SH-SY5Y (cell line): Measurements from ENCODE around the gene CELF2.

Source experiments
- GATA2 ChIP-seq: IDR thresholded peaks from 2 replicates; pipeline ENCODE4 v1.6.1; 2011; ENCODE audit warnings: mild to moderate bottlenecking, low read depth, low read length
- GATA3 ChIP-seq: IDR thresholded peaks from 2 replicates; pipeline ENCODE4 v1.6.1; 2011; ENCODE audit warnings: low read depth, mild to moderate bottlenecking, low read length, moderate library complexity

DNA sequence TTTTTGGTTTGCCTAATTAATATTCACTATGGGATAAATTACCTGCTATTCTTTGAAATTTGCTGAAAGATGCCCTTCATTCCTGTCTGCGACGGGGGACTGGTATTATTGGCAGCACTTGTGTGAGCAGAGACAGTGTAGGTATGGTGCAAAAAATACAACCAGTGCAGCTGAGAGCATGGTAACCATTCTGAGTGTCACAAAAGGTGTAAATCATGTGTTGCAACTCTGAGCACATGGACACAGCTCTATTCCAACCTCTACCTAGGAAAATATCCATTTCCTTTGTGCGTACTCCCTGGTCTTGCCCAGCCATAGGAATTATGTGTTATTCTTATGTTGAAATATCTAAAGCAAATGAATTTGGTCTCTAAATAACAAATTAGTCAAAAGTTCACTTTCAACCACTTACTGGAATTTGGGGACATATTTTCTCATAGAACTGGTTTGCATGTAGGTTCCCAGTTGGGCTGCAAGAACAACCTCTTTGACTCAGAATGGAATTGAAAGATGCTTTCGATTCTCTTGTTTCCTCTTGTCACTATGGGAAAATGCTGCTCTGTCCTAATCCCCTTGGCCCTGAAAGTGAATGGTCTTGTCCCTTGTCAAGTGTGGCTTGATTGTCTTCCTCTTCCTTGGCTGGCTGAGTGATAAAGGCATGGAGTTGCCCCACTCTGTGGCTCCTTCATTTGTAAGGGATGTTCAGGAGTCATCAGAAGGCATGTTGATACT lies 57.0 kb downstream of the CELF2 start:
- TF ChIP-seq GATA2 (no peak), GATA3 (no peak)
